Tibial artery (tissue), 4 donors: Measurements from ENCODE around the gene NFIA.

Source experiments
- DNase-seq, 2 donors: peaks; one replicate each; pipeline ENCODE4 v3.0.0-alpha.2; 2019
- H3K27ac ChIP-seq, 2 donors: fragments of 200-600 bp; sonication (generic) in 1 of 2; 1 replicate in 1 of 2; 2 replicates in 1 of 2; pipeline ENCODE4 v1.5.1; 2018 to 2019; ENCODE audit warnings: mild to moderate bottlenecking in 1 of 2
- H3K27me3 ChIP-seq, 2 donors: fragments of 200-600 bp; sonication (generic) in 1 of 2; one replicate each; pipeline versions ENCODE4 v1.5.1 to v1.6.0; 2016 to 2019
- H3K36me3 ChIP-seq, 3 donors: fragments of 200-600 bp; sonication (generic) in 2 of 3; one replicate each; pipeline ENCODE4 v1.5.1; 2016 to 2019; ENCODE audit warnings: mild to moderate bottlenecking in 2 of 3
- H3K4me1 ChIP-seq, 4 donors: fragments of 200-600 bp; sonication (generic) in 2 of 4; 1 replicate in 3 of 4; 2 replicates in 1 of 4; pipeline ENCODE4 v1.5.1; 2016 to 2019
- H3K4me3 ChIP-seq, 2 donors: fragments of 200-600 bp; sonication (generic) in 1 of 2; 1 replicate in 1 of 2; 2 replicates in 1 of 2; pipeline ENCODE4 v1.5.1; 2018 to 2019; ENCODE audit warnings: mild to moderate bottlenecking in 2 of 2
- H3K9me3 ChIP-seq, 3 donors: fragments of 200-600 bp; sonication (generic) in 1 of 3; one replicate each; pipeline ENCODE4 v1.5.1; 2016 to 2019
- CTCF ChIP-seq, 2 experiments: fragments of 200-600 bp in 1 of 2; fragments of 450-650 bp in 1 of 2; IDR thresholded peaks; one replicate each; pipeline ENCODE4 v1.5.1; 2017 to 2019; ENCODE audit warnings: antibody characterized with exemption in 2 of 2, mild to moderate bottlenecking in 1 of 2, moderate library complexity in 1 of 2
- intact Hi-C: fragments of 100-400 bp; cut with DNase I; formaldehyde crosslinking; loops from one replicate; pipeline ENCODE4 v1.15.0; 2023; ENCODE audit warnings: low total_unique reads

NFIA gene

GRCh38 chr1:61334718-61335589 is 252.6 kb downstream of the NFIA start:
- Histone ChIP-seq H3K27ac (peak overlapping the region; percentile 60 to 80), H3K4me1 (peaks cover 0 to 57% (median 26%) of the 10 kb centered on the region in 4 donors), H3K36me3 (peaks cover 0 to 8% (median 0%) of the 10 kb centered on the region in 3 donors), H3K27me3 (no peaks in the 10 kb centered on the region), H3K9me3 (no peaks in the 10 kb centered on the region), H3K4me3 (no peak overlapping the region)
- intact Hi-C loops: loop anchor here (5.0 to 10.0 kb wide), 2 partner anchors 250 to 283 kb away; partner anchors contain the start of gene NFIA
- DNase-seq: peak; percentile 71 to 80
- no peak for TF ChIP-seq CTCF (IDR thresholded peaks at IDR 0.05)

- H3K36me3 ChIP-seq: peaks cover 0 to 8% (median 0%) of the 10 kb centered on the region in 3 donors
- no peaks in the 10 kb centered on the region for H3K27me3 ChIP-seq
- intact Hi-C loops: loop anchor here (5.0 to 10.0 kb wide), 2 partner anchors 252 to 285 kb away; partner anchors contain the start of gene NFIA
- H3K4me3 ChIP-seq: no peak overlapping the region
- DNase-seq: no peak
- peaks cover 0 to 58% (median 26%) of the 10 kb centered on the region in 4 donors for H3K4me1 ChIP-seq
- H3K27ac ChIP-seq: peak overlapping the region; percentile 67 to 80
- TF ChIP-seq CTCF (IDR thresholded peaks at IDR 0.05): peak; percentile 7 to 12
- no peaks in the 10 kb centered on the region for H3K9me3 ChIP-seq
Measured at GRCh38 chr1:61337037-61337436, 254.7 kb downstream of the NFIA start.

GRCh38 chr1:61337441-61337951 is 255.1 kb downstream of the NFIA start:
- Histone ChIP-seq H3K4me3 (peak overlapping the region; percentile 26 to 34), H3K4me1 (peaks cover 0 to 53% (median 26%) of the 10 kb centered on the region in 4 donors), H3K27me3 (no peaks in the 10 kb centered on the region), H3K36me3 (peaks cover 0 to 8% (median 0%) of the 10 kb centered on the region in 3 donors), H3K9me3 (no peaks in the 10 kb centered on the region), H3K27ac (peak overlapping the region; percentile 67 to 80)
- TF ChIP-seq CTCF (IDR thresholded peaks at IDR 0.05): peak in 1 of 2 experiments; percentile 1
- intact Hi-C loops: loop anchor here (5.0 to 10.0 kb wide), 2 partner anchors 253 to 285 kb away; partner anchors contain the start of gene NFIA
- DNase-seq: no peak

- Histone ChIP-seq H3K4me1 (peaks cover 0 to 57% (median 26%) of the 10 kb centered on the region in 4 donors), H3K27me3 (no peaks in the 10 kb centered on the region), H3K36me3 (peaks cover 0 to 4% (median 0%) of the 10 kb centered on the region in 3 donors), H3K27ac (peak overlapping the region; percentile 67 to 80), H3K9me3 (no peaks in the 10 kb centered on the region), H3K4me3 (peak overlapping the region; percentile 26 to 34)
- peak; percentile 83 to 90 for TF ChIP-seq CTCF (IDR thresholded peaks at IDR 0.05)
- intact Hi-C loops: loop anchor here (5.0 to 10.0 kb wide), 2 partner anchors 253 to 286 kb away; partner anchors contain the start of gene NFIA
- DNase-seq: peak; percentile 81 to 91
Measured at GRCh38 chr1:61337981-61338848, 255.9 kb downstream of the NFIA start.

GRCh38 chr1:61338899-61339298 is 256.5 kb downstream of the NFIA start:
- no peak for DNase-seq
- Histone ChIP-seq H3K9me3 (no peaks in the 10 kb centered on the region), H3K27me3 (no peaks in the 10 kb centered on the region), H3K4me1 (peaks cover 0 to 63% (median 26%) of the 10 kb centered on the region in 4 donors), H3K27ac (peak overlapping the region; percentile 67 to 80), H3K36me3 (no peaks in the 10 kb centered on the region), H3K4me3 (peak overlapping the region; percentile 26 to 34)
- intact Hi-C loops: loop anchor here (5.0 to 10.0 kb wide), 2 partner anchors 254 to 287 kb away; partner anchors contain the start of gene NFIA
- TF ChIP-seq CTCF (IDR thresholded peaks at IDR 0.05): no peak
